HEK293 (cell line): ENCODE results near the gene ANKRD44.

Experiments
- CTCF ChIA-PET: fragments of 350-600 bp; formaldehyde crosslinking; extraction: SDS; loops from one replicate; lab custom pipeline; 2021; ENCODE audit warnings: antibody characterized with exemption; lab: Yijun Ruan, JAX
- POLR2A ChIA-PET: fragments of 300-600 bp; formaldehyde crosslinking; extraction: SDS; loops from one replicate; lab custom pipeline; 2020; ENCODE audit warnings: antibody characterized with exemption, inconsistent platforms; lab: Yijun Ruan, JAX
- H3K27ac ChIP-seq: fragments of 200-500 bp; sonication (Bioruptor generic); 2 replicates; pipeline ENCODE4 v1.5.1; 2014; ENCODE audit warnings: low read depth, low read length, control low read depth, inconsistent platforms; ENCODE audit errors: extremely low read depth
- H3K36me3 ChIP-seq, 2 experiments: fragments of 200-500 bp in 1 of 2; sonication (Bioruptor generic) in 1 of 2; 1 replicate in 1 of 2; 2 replicates in 1 of 2; pipeline ENCODE4 v1.5.1; 2014 to 2017; ENCODE audit warnings: inconsistent platforms in 2 of 2, low read length in 2 of 2; ENCODE audit not compliant: control insufficient read depth in 2 of 2, insufficient read depth in 1 of 2
- H3K4me1 ChIP-seq: fragments of 200-500 bp; sonication (Bioruptor generic); 2 replicates; pipeline ENCODE4 v1.5.1; 2014; ENCODE audit warnings: mild to moderate bottlenecking, low read length, inconsistent platforms; ENCODE audit not compliant: control insufficient read depth, insufficient read depth
- H3K4me3 ChIP-seq: 2 replicates; pipeline ENCODE4 v1.5.1; 2011; ENCODE audit warnings: low read depth, mild to moderate bottlenecking, control low read depth, low read length, moderate library complexity
- H3K9me3 ChIP-seq: fragments of 200-500 bp; sonication (Bioruptor generic); 2 replicates; pipeline ENCODE4 v1.5.1; 2014; ENCODE audit warnings: low read depth, low read length, inconsistent platforms; ENCODE audit not compliant: control insufficient read depth, insufficient read depth
- BCL11B ChIP-seq: fragments of 450-650 bp; formaldehyde crosslinking; IDR thresholded peaks from 2 replicates; pipeline ENCODE4 v1.5.1; 2016; ENCODE audit warnings: low read depth, missing biosample characterization, missing genetic modification characterization
- FEZF1 ChIP-seq: fragments of 450-650 bp; formaldehyde crosslinking; IDR thresholded peaks from 2 replicates; pipeline ENCODE4 v1.5.1; 2016; ENCODE audit warnings: missing biosample characterization, missing genetic modification characterization
- GLIS1 ChIP-seq: fragments of 450-650 bp; formaldehyde crosslinking; IDR thresholded peaks from 2 replicates; pipeline ENCODE4 v1.5.1; 2016; ENCODE audit warnings: missing biosample characterization, missing genetic modification characterization
- PRDM6 ChIP-seq: fragments of 450-650 bp; formaldehyde crosslinking; IDR thresholded peaks from 2 replicates; pipeline ENCODE4 v1.5.1; 2017; ENCODE audit warnings: missing biosample characterization, missing genetic modification characterization
- YY2 ChIP-seq: fragments of 450-650 bp; formaldehyde crosslinking; IDR thresholded peaks from 2 replicates; pipeline ENCODE4 v1.5.1; 2016; ENCODE audit warnings: missing biosample characterization, missing genetic modification characterization
- ZBTB1 ChIP-seq: fragments of 450-650 bp; formaldehyde crosslinking; IDR thresholded peaks from 2 replicates; pipeline ENCODE4 v1.5.1; 2016; ENCODE audit warnings: missing biosample characterization, missing genetic modification characterization
- ZBTB48 ChIP-seq: fragments of 450-650 bp; formaldehyde crosslinking; IDR thresholded peaks from 2 replicates; pipeline ENCODE4 v1.5.1; 2016; ENCODE audit warnings: missing biosample characterization, missing genetic modification characterization
- ZBTB6 ChIP-seq: fragments of 450-650 bp; formaldehyde crosslinking; IDR thresholded peaks from 2 replicates; pipeline ENCODE4 v1.5.1; 2017; ENCODE audit warnings: missing biosample characterization, missing genetic modification characterization
- ZEB2 ChIP-seq: fragments of 450-650 bp; formaldehyde crosslinking; IDR thresholded peaks from 2 replicates; pipeline ENCODE4 v1.5.1; 2016; ENCODE audit warnings: missing biosample characterization, missing genetic modification characterization
- ZNF10 ChIP-seq: fragments of 450-650 bp; formaldehyde crosslinking; IDR thresholded peaks from 2 replicates; pipeline ENCODE4 v1.5.1; 2017; ENCODE audit warnings: missing biosample characterization, missing genetic modification characterization
- ZNF19 ChIP-seq: fragments of 450-650 bp; formaldehyde crosslinking; IDR thresholded peaks from 2 replicates; pipeline ENCODE4; 2016; ENCODE audit warnings: missing biosample characterization, missing genetic modification characterization, low read depth
- ZNF248 ChIP-seq: fragments of 450-650 bp; formaldehyde crosslinking; IDR thresholded peaks from 2 replicates; pipeline ENCODE4 v1.5.1; 2017; ENCODE audit warnings: missing biosample characterization, missing genetic modification characterization
- ZNF510 ChIP-seq: fragments of 450-650 bp; formaldehyde crosslinking; IDR thresholded peaks from 2 replicates; pipeline ENCODE4 v1.5.1; 2018; ENCODE audit warnings: mild to moderate bottlenecking, missing genetic modification characterization, missing biosample characterization; ENCODE audit not compliant: insufficient replicate concordance
- ZNF548 ChIP-seq: fragments of 450-650 bp; formaldehyde crosslinking; IDR thresholded peaks from 2 replicates; pipeline ENCODE4 v1.5.1; 2016; ENCODE audit warnings: missing biosample characterization, missing genetic modification characterization
- ZNF560 ChIP-seq: fragments of 450-650 bp; formaldehyde crosslinking; IDR thresholded peaks from 2 replicates; pipeline ENCODE4 v1.5.1; 2017; ENCODE audit warnings: missing biosample characterization, missing genetic modification characterization, borderline replicate concordance
- ZNF580 ChIP-seq: fragments of 450-650 bp; formaldehyde crosslinking; IDR thresholded peaks from 2 replicates; pipeline ENCODE4 v1.5.1; 2016; ENCODE audit warnings: missing biosample characterization, missing genetic modification characterization
- ZNF596 ChIP-seq: fragments of 450-650 bp; IDR thresholded peaks from 2 replicates; pipeline ENCODE4 v1.5.0; 2018; ENCODE audit warnings: missing biosample characterization, mild to moderate bottlenecking, missing genetic modification characterization, moderate library complexity
- ZNF621 ChIP-seq: fragments of 450-650 bp; formaldehyde crosslinking; IDR thresholded peaks from 2 replicates; pipeline ENCODE4 v1.5.1; 2017; ENCODE audit warnings: missing biosample characterization, missing genetic modification characterization
- ZNF623 ChIP-seq: fragments of 450-650 bp; formaldehyde crosslinking; IDR thresholded peaks from 2 replicates; pipeline ENCODE4 v1.5.1; 2016; ENCODE audit warnings: missing biosample characterization, missing genetic modification characterization
- ZNF658 ChIP-seq: fragments of 450-650 bp; formaldehyde crosslinking; IDR thresholded peaks from 2 replicates; pipeline ENCODE4; 2016; ENCODE audit warnings: missing biosample characterization, missing genetic modification characterization
- ZNF660 ChIP-seq: fragments of 450-650 bp; IDR thresholded peaks from 2 replicates; pipeline ENCODE4 v1.5.1; 2018; ENCODE audit warnings: missing biosample characterization, mild to moderate bottlenecking, missing genetic modification characterization
- ZNF677 ChIP-seq: fragments of 450-650 bp; IDR thresholded peaks from 2 replicates; pipeline ENCODE4 v1.5.0; 2018; ENCODE audit warnings: missing biosample characterization, mild to moderate bottlenecking, missing genetic modification characterization, moderate library complexity
- ZNF792 ChIP-seq: fragments of 450-650 bp; formaldehyde crosslinking; IDR thresholded peaks from 2 replicates; pipeline ENCODE4 v1.5.1; 2016; ENCODE audit warnings: missing biosample characterization, missing genetic modification characterization
- ZNF830 ChIP-seq: fragments of 450-650 bp; IDR thresholded peaks from 2 replicates; pipeline ENCODE4 v1.5.0; 2018; ENCODE audit warnings: missing biosample characterization, missing genetic modification characterization, low read depth, mild to moderate bottlenecking, moderate library complexity
- ZNF843 ChIP-seq: fragments of 450-650 bp; formaldehyde crosslinking; IDR thresholded peaks from 2 replicates; pipeline ENCODE4 v1.5.1; 2016; ENCODE audit warnings: missing biosample characterization, missing genetic modification characterization
- ZSCAN18 ChIP-seq: fragments of 450-650 bp; formaldehyde crosslinking; IDR thresholded peaks from 2 replicates; pipeline ENCODE4 v1.5.1; 2016; ENCODE audit warnings: missing biosample characterization, missing genetic modification characterization
- TF ChIP-seq, protein P1 (sequence below): fragments of 450-650 bp; formaldehyde crosslinking; IDR thresholded peaks from 2 replicates; pipeline ENCODE4 v1.5.1; 2017; ENCODE audit warnings: missing biosample characterization, missing genetic modification characterization
- TF ChIP-seq, protein P2 (sequence below): fragments of 450-650 bp; formaldehyde crosslinking; IDR thresholded peaks from 2 replicates; pipeline ENCODE4 v1.5.1; 2016; ENCODE audit warnings: missing biosample characterization, missing genetic modification characterization

The ANKRD44 gene

GRCh38 chr2:197136452-197136851, 174.1 kb downstream of the ANKRD44 start:
- no peaks in the 10 kb centered on the region for H3K4me1 ChIP-seq
- POLR2A ChIA-PET, result no interaction called here

GRCh38 chr2:197135806-197136205, 174.8 kb downstream of the ANKRD44 start:
- Histone ChIP-seq H3K4me1 (no peaks in the 10 kb centered on the region), H3K9me3 (no peaks in the 10 kb centered on the region), H3K36me3 (no peaks in the 10 kb centered on the region), H3K27ac (no peak overlapping the region), H3K4me3 (no peak overlapping the region)
- TF ChIP-seq YY2 (tag by site-specific recombination) (no peak), ZEB2 (tag by site-specific recombination) (no peak), ZNF19 (tag by site-specific recombination) (no peak), FEZF1 (tag by site-specific recombination) (no peak), ZNF596 (tag by site-specific recombination) (no peak), ZNF621 (tag by site-specific recombination) (no peak), ZNF623 (tag by site-specific recombination) (no peak), ZNF792 (no peak), ZNF560 (tag by site-specific recombination) (no peak), ZBTB1 (tag by site-specific recombination) (no peak), ZNF580 (no peak), ZBTB48 (tag by site-specific recombination) (no peak), ZNF548 (tag by site-specific recombination) (no peak), ZNF843 (no peak)
- TF ChIP-seq, protein P1, sequence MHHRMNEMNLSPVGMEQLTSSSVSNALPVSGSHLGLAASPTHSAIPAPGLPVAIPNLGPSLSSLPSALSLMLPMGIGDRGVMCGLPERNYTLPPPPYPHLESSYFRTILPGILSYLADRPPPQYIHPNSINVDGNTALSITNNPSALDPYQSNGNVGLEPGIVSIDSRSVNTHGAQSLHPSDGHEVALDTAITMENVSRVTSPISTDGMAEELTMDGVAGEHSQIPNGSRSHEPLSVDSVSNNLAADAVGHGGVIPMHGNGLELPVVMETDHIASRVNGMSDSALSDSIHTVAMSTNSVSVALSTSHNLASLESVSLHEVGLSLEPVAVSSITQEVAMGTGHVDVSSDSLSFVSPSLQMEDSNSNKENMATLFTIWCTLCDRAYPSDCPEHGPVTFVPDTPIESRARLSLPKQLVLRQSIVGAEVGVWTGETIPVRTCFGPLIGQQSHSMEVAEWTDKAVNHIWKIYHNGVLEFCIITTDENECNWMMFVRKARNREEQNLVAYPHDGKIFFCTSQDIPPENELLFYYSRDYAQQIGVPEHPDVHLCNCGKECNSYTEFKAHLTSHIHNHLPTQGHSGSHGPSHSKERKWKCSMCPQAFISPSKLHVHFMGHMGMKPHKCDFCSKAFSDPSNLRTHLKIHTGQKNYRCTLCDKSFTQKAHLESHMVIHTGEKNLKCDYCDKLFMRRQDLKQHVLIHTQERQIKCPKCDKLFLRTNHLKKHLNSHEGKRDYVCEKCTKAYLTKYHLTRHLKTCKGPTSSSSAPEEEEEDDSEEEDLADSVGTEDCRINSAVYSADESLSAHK, result no peak
- TF ChIP-seq, protein P2, sequence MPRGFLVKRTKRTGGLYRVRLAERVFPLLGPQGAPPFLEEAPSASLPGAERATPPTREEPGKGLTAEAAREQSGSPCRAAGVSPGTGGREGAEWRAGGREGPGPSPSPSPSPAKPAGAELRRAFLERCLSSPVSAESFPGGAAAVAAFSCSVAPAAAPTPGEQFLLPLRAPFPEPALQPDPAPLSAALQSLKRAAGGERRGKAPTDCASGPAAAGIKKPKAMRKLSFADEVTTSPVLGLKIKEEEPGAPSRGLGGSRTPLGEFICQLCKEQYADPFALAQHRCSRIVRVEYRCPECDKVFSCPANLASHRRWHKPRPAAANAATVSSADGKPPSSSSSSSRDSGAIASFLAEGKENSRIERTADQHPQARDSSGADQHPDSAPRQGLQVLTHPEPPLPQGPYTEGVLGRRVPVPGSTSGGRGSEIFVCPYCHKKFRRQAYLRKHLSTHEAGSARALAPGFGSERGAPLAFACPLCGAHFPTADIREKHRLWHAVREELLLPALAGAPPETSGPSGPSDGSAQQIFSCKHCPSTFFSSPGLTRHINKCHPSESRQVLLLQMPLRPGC (tag by site-specific recombination), result no peak
- POLR2A ChIA-PET, result no interaction called here
- CTCF ChIA-PET, result interaction anchor here (0.8 to 4.1 kb wide), 2 partner anchors 22 to 55 kb away, joined by 3 to 19 read pairs; no protein-coding TSS in a partner anchor

More at GRCh38 chr2:197136452-197136851, 174.1 kb downstream of the ANKRD44 start:
- H3K4me3 ChIP-seq, result no peak overlapping the region
- no peaks in the 10 kb centered on the region for H3K9me3 ChIP-seq
- no peak overlapping the region for H3K27ac ChIP-seq
- CTCF ChIA-PET, result interaction anchor here (0.8 to 4.1 kb wide), 3 partner anchors 23 to 54 kb away, joined by 3 to 19 read pairs (median 3); no protein-coding TSS in a partner anchor
- no peaks in the 10 kb centered on the region for H3K36me3 ChIP-seq
- TF ChIP-seq ZNF830 (tag by site-specific recombination) (no peak), ZSCAN18 (tag by site-specific recombination) (no peak), BCL11B (no peak), ZNF677 (tag by site-specific recombination) (no peak), ZNF10 (tag by site-specific recombination) (no peak), ZNF792 (no peak), ZNF510 (no peak), ZNF660 (tag by site-specific recombination) (no peak), ZNF658 (no peak), ZBTB6 (tag by site-specific recombination) (no peak), PRDM6 (tag by site-specific recombination) (no peak), GLIS1 (tag by site-specific recombination) (no peak), ZNF248 (tag by site-specific recombination) (no peak)
